WI38 (cell line): Measurements from ENCODE around the gene KLRD1.
"Not testable (repeated sequence)": the region's sequence is repeated elsewhere in the genome, so short reads cannot be mapped to it uniquely, and the experiment has no call there.

Source experiments
- H3K4me3 ChIP-seq: 2 replicates; pipeline ENCODE4 v1.5.1; 2011; ENCODE audit warnings: low read depth, mild to moderate bottlenecking, control low read depth, low read length
- CTCF ChIP-seq: IDR thresholded peaks from 2 replicates; pipeline ENCODE4 v1.5.1; 2012; ENCODE audit warnings: low read depth, mild to moderate bottlenecking, control low read depth, low read length

Gene KLRD1

GRCh38 chr12:10339053-10339840 lies 31.6 kb downstream of the KLRD1 start:
- TF ChIP-seq CTCF = no peak
- H3K4me3 ChIP-seq = no peak overlapping the region

- not testable (repeated sequence) for H3K4me3 ChIP-seq
Observed at GRCh38 chr12:10340946-10341345, 33.3 kb downstream of the KLRD1 start.

- TF ChIP-seq CTCF = no peak
- no peak overlapping the region for H3K4me3 ChIP-seq
Observed at GRCh38 chr12:10341892-10342509, 34.3 kb downstream of the KLRD1 start.

- not testable (repeated sequence) for H3K4me3 ChIP-seq
Observed at GRCh38 chr12:10351457-10351856, 43.8 kb downstream of the KLRD1 start.

GRCh38 chr12:10354071-10354470 lies 46.4 kb downstream of the KLRD1 start:
- H3K4me3 ChIP-seq = no peak overlapping the region
- TF ChIP-seq CTCF = no peak

GRCh38 chr12:10354502-10354901 lies 46.8 kb downstream of the KLRD1 start:
- H3K4me3 ChIP-seq = no peak overlapping the region
- TF ChIP-seq CTCF = no peak

GRCh38 chr12:10358131-10358530 lies 50.5 kb downstream of the KLRD1 start:
- H3K4me3 ChIP-seq = no peak overlapping the region

More at GRCh38 chr12:10358131-10358530, 50.5 kb downstream of the KLRD1 start:
- no peak for TF ChIP-seq CTCF
